Activated T-cell treated with anti-CD3 and anti-CD28 coated beads, Interleukin-2, amount 50 U/mL, for 72 hours (primary cell): ENCODE measurements around the gene FCMR. TPM values are rescaled to one million over a fixed set of nuclear protein-coding genes. Genes with fewer than 3 reads are reported as not detected.

Source experiments
- ATAC-seq, 2 donors: fragments of 150-1000 bp; cut with Tn5 transposase; replicated peaks in 1 of 2; 2 replicates each; pipeline ENCODE4 v1.10.0; 2021; ENCODE audit warnings: moderate library complexity in 2 of 2, mild to moderate bottlenecking in 1 of 2
- DNase-seq, 2 donors: peaks; one replicate each; pipeline ENCODE4 v3.0.0; 2021 to 2022; ENCODE audit warnings: mixed read lengths in 1 of 2
- H3K27ac Mint-ChIP-seq: one replicate; pipeline ENCODE4 v1.8.0; 2022; ENCODE audit warnings: mild to moderate bottlenecking, moderate library complexity, mixed read lengths
- H3K27me3 Mint-ChIP-seq: one replicate; pipeline ENCODE4 v1.8.0; 2022; ENCODE audit warnings: low read depth, mixed read lengths
- H3K36me3 Mint-ChIP-seq, 2 donors: one replicate each; pipeline ENCODE4 v1.8.0; 2022; ENCODE audit warnings: mixed read lengths in 2 of 2, mild to moderate bottlenecking in 1 of 2; ENCODE audit not compliant: insufficient read depth in 2 of 2
- H3K4me1 Mint-ChIP-seq: one replicate; pipeline ENCODE4 v1.8.0; 2022; ENCODE audit warnings: low read depth, mixed read lengths
- H3K4me3 Mint-ChIP-seq, 2 donors: one replicate each; pipeline ENCODE4 v1.8.0; 2022; ENCODE audit warnings: mild to moderate bottlenecking in 2 of 2, mixed read lengths in 2 of 2, moderate library complexity in 2 of 2
- H3K9me3 Mint-ChIP-seq, 2 donors: one replicate each; pipeline ENCODE4 v1.8.0; 2022; ENCODE audit warnings: mixed read lengths in 2 of 2
- total RNA-seq, 2 donors: library from RNA; stranded (reverse); gene quantifications; one replicate each; pipeline ENCODE4 v1.2.3, GENCODE V29; 2022

Gene FCMR
- total RNA-seq = 10 to 100 TPM; 47.3 to 50.3 TPM

- H3K27me3 Mint-ChIP-seq = no peaks in the 10 kb centered on the region
- DNase-seq (peak; percentile 38 to 46), ATAC-seq (no peak)
- H3K4me1 Mint-ChIP-seq = peaks cover 52% of the 10 kb centered on the region
- H3K36me3 Mint-ChIP-seq = peaks cover 4 to 10% of the 10 kb centered on the region in 2 donors
- H3K27ac Mint-ChIP-seq = peak within 1 kb of the TSS; percentile 91
- no peaks in the 10 kb centered on the region for H3K9me3 Mint-ChIP-seq
- H3K4me3 Mint-ChIP-seq = no peak within 1 kb of the TSS
These were observed at the start of gene FCMR for GRCh38 chr1:206921772-206922265. Gene FCMR, minus strand, starts transcription at chr1:206921941. Its CDS starts 87 bp downstream, at chr1:206921854.

- Mint-ChIP-seq H3K4me3 (no peak overlapping the region), H3K36me3 (no peaks in the 10 kb centered on the region), H3K4me1 (peaks cover 20% of the 10 kb centered on the region), H3K27ac (no peak overlapping the region), H3K9me3 (no peaks in the 10 kb centered on the region), H3K27me3 (peaks cover 15% of the 10 kb centered on the region)
- DNase-seq (no peak), ATAC-seq (no peak)
These were observed 49.4 kb upstream of the FCMR start for GRCh38 chr1:206971029-206971655.

- Mint-ChIP-seq H3K36me3 (no peaks in the 10 kb centered on the region), H3K9me3 (no peaks in the 10 kb centered on the region), H3K27me3 (peaks cover 15% of the 10 kb centered on the region), H3K4me1 (peaks cover 20% of the 10 kb centered on the region), H3K4me3 (no peak within 1 kb of the TSS), H3K27ac (no peak within 1 kb of the TSS)
- no peak for ATAC-seq
- DNase-seq = no peak
These were observed 48.7 kb upstream of the FCMR start, which contains the start of gene FCAMR for GRCh38 chr1:206970446-206970845. Gene FCAMR, minus strand, starts transcription at chr1:206970460. Its CDS starts 335 bp downstream, at chr1:206970125.

- no peak for DNase-seq
- Mint-ChIP-seq H3K36me3 (no peaks in the 10 kb centered on the region), H3K9me3 (no peaks in the 10 kb centered on the region), H3K27me3 (peaks cover 15% of the 10 kb centered on the region), H3K4me3 (no peak overlapping the region), H3K27ac (no peak overlapping the region), H3K4me1 (peaks cover 20% of the 10 kb centered on the region)
- no peak for ATAC-seq
These were observed 47.3 kb upstream of the FCMR start for GRCh38 chr1:206969090-206969489.

GRCh38 chr1:206967096-206967849, 45.5 kb upstream of the FCMR start:
- DNase-seq (no peak), ATAC-seq (peak in 1 of 2 donors; percentile 48)
- Mint-ChIP-seq H3K36me3 (no peaks in the 10 kb centered on the region), H3K27ac (no peak overlapping the region), H3K9me3 (no peaks in the 10 kb centered on the region), H3K4me1 (peaks cover 28% of the 10 kb centered on the region), H3K27me3 (peaks cover 10% of the 10 kb centered on the region), H3K4me3 (peak overlapping the region; percentile 20 to 41)

- no peaks in the 10 kb centered on the region for H3K27me3 Mint-ChIP-seq
- H3K4me1 Mint-ChIP-seq = peaks cover 32% of the 10 kb centered on the region
- ATAC-seq (no peak), DNase-seq (no peak)
- H3K9me3 Mint-ChIP-seq = no peaks in the 10 kb centered on the region
- no peaks in the 10 kb centered on the region for H3K36me3 Mint-ChIP-seq
- no peak overlapping the region for H3K4me3 Mint-ChIP-seq
- H3K27ac Mint-ChIP-seq = no peak overlapping the region
These were observed 44.0 kb upstream of the FCMR start for GRCh38 chr1:206965781-206966180.

GRCh38 chr1:206963740-206964139, 42.0 kb upstream of the FCMR start:
- Mint-ChIP-seq H3K4me1 (peaks cover 32% of the 10 kb centered on the region), H3K27ac (no peak overlapping the region), H3K4me3 (no peak overlapping the region), H3K36me3 (no peaks in the 10 kb centered on the region), H3K9me3 (no peaks in the 10 kb centered on the region), H3K27me3 (no peaks in the 10 kb centered on the region)
- DNase-seq (no peak), ATAC-seq (no peak)

GRCh38 chr1:206963119-206963712, 41.5 kb upstream of the FCMR start:
- H3K27me3 Mint-ChIP-seq = no peaks in the 10 kb centered on the region
- no peak overlapping the region for H3K4me3 Mint-ChIP-seq
- H3K27ac Mint-ChIP-seq = no peak overlapping the region
- H3K9me3 Mint-ChIP-seq = no peaks in the 10 kb centered on the region
- H3K36me3 Mint-ChIP-seq = no peaks in the 10 kb centered on the region
- H3K4me1 Mint-ChIP-seq = peaks cover 29% of the 10 kb centered on the region
- DNase-seq = no peak
- peak in 1 of 2 donors; percentile 53 for ATAC-seq

GRCh38 chr1:206962272-206962671, 40.5 kb upstream of the FCMR start:
- H3K9me3 Mint-ChIP-seq = no peaks in the 10 kb centered on the region
- no peaks in the 10 kb centered on the region for H3K36me3 Mint-ChIP-seq
- H3K27me3 Mint-ChIP-seq = no peaks in the 10 kb centered on the region
- peak in 1 of 2 donors; percentile 38 for ATAC-seq
- DNase-seq = no peak
- peaks cover 19% of the 10 kb centered on the region for H3K4me1 Mint-ChIP-seq
- H3K4me3 Mint-ChIP-seq = no peak overlapping the region
- H3K27ac Mint-ChIP-seq = no peak overlapping the region

- H3K27ac Mint-ChIP-seq = no peak overlapping the region
- H3K9me3 Mint-ChIP-seq = no peaks in the 10 kb centered on the region
- DNase-seq (no peak), ATAC-seq (no peak)
- peaks cover 13% of the 10 kb centered on the region for H3K4me1 Mint-ChIP-seq
- no peaks in the 10 kb centered on the region for H3K36me3 Mint-ChIP-seq
- H3K27me3 Mint-ChIP-seq = no peaks in the 10 kb centered on the region
- no peak overlapping the region for H3K4me3 Mint-ChIP-seq
These were observed 39.9 kb upstream of the FCMR start for GRCh38 chr1:206961668-206962067.

GRCh38 chr1:206960676-206961386, 39.1 kb upstream of the FCMR start:
- no peaks in the 10 kb centered on the region for H3K27me3 Mint-ChIP-seq
- ATAC-seq = no peak
- no peaks in the 10 kb centered on the region for H3K36me3 Mint-ChIP-seq
- H3K4me3 Mint-ChIP-seq = no peak overlapping the region
- H3K9me3 Mint-ChIP-seq = no peaks in the 10 kb centered on the region
- H3K4me1 Mint-ChIP-seq = peaks cover 13% of the 10 kb centered on the region
- DNase-seq = no peak
- H3K27ac Mint-ChIP-seq = no peak overlapping the region

GRCh38 chr1:206958144-206958543, 36.4 kb upstream of the FCMR start:
- Mint-ChIP-seq H3K9me3 (no peaks in the 10 kb centered on the region), H3K4me1 (peaks cover 28% of the 10 kb centered on the region), H3K27ac (no peak overlapping the region), H3K36me3 (no peaks in the 10 kb centered on the region), H3K4me3 (no peak overlapping the region), H3K27me3 (no peaks in the 10 kb centered on the region)
- ATAC-seq = no peak
- no peak for DNase-seq

- no peak overlapping the region for H3K27ac Mint-ChIP-seq
- no peaks in the 10 kb centered on the region for H3K9me3 Mint-ChIP-seq
- ATAC-seq (no peak), DNase-seq (no peak)
- H3K4me3 Mint-ChIP-seq = no peak overlapping the region
- H3K36me3 Mint-ChIP-seq = no peaks in the 10 kb centered on the region
- H3K27me3 Mint-ChIP-seq = no peaks in the 10 kb centered on the region
- H3K4me1 Mint-ChIP-seq = peaks cover 24% of the 10 kb centered on the region
These were observed 35.9 kb upstream of the FCMR start for GRCh38 chr1:206957639-206958038.
